Keratinocyte (primary cell): ENCODE measurements around the gene FNDC3B. TPM values are rescaled to one million over a fixed set of nuclear protein-coding genes. Genes with fewer than 3 reads are reported as not detected.
A peak's percentile ranks its signal among the peaks of the same experiment; 100 is the strongest.

Experiments
- DNase-seq: peaks from one replicate; pipeline ENCODE4 v3.0.0-alpha.2; 2011; ENCODE audit warnings: low read depth, missing footprints, low spot score
- FAIRE-seq: peaks from 2 replicates; lab custom pipeline; 2011; peaks lifted over from hg19 to GRCh38; lab: Jason Lieb, UNC
- H2AFZ ChIP-seq: 2 replicates; pipeline ENCODE4 v1.6.0; 2012; ENCODE audit warnings: low read length, control low read depth, inconsistent platforms; ENCODE audit not compliant: control insufficient read depth
- H3K27ac ChIP-seq: 2 replicates; pipeline ENCODE4 v1.5.1; 2011; ENCODE audit warnings: low read length; ENCODE audit not compliant: control insufficient read depth, insufficient read depth
- H3K27me3 ChIP-seq: 3 replicates; pipeline ENCODE4 v1.6.0; 2011; ENCODE audit warnings: low read length; ENCODE audit not compliant: control insufficient read depth, insufficient read depth; ENCODE audit errors: extremely low read depth
- H3K36me3 ChIP-seq, 2 experiments: 2 replicates in 1 of 2; 3 replicates in 1 of 2; pipeline ENCODE4 v1.5.1; 2011; ENCODE audit warnings: low read length in 2 of 2, mild to moderate bottlenecking in 1 of 2; ENCODE audit not compliant: control insufficient read depth in 2 of 2, insufficient read depth in 2 of 2; ENCODE audit errors: extremely low read depth in 1 of 2
- H3K4me1 ChIP-seq: 3 replicates; pipeline ENCODE4 v1.5.1; 2011; ENCODE audit warnings: low read length; ENCODE audit not compliant: control insufficient read depth, insufficient read depth; ENCODE audit errors: extremely low read depth
- H3K4me2 ChIP-seq: 3 replicates; pipeline ENCODE4 v1.6.0; 2011; ENCODE audit warnings: low read depth, low read length; ENCODE audit not compliant: control insufficient read depth, insufficient read depth; ENCODE audit errors: extremely low read depth
- H3K4me3 ChIP-seq, 3 experiments: fragments of 200-600 bp in 1 of 3; sonication (generic) in 1 of 3; 2 replicates in 2 of 3; 3 replicates in 1 of 3; pipeline ENCODE4 v1.5.1; 2011 to 2016; ENCODE audit warnings: low read length in 3 of 3, mild to moderate bottlenecking in 3 of 3, control low read depth in 2 of 3, inconsistent platforms in 1 of 3, low read depth in 1 of 3, mixed read lengths in 1 of 3, mixed run types in 1 of 3, moderate library complexity in 1 of 3; ENCODE audit not compliant: control insufficient read depth in 2 of 3, insufficient read depth in 2 of 3; ENCODE audit errors: extremely low read depth in 1 of 3
- H3K79me2 ChIP-seq: 2 replicates; pipeline ENCODE4 v1.6.0; 2012; ENCODE audit warnings: low read length; ENCODE audit not compliant: control insufficient read depth, insufficient read depth
- H3K9ac ChIP-seq: 3 replicates; pipeline ENCODE4 v1.6.0; 2011; ENCODE audit warnings: low read length; ENCODE audit not compliant: control insufficient read depth, insufficient read depth; ENCODE audit errors: extremely low read depth
- H3K9me1 ChIP-seq: 3 replicates; pipeline ENCODE4 v1.6.0; 2011; ENCODE audit warnings: low read length; ENCODE audit not compliant: control insufficient read depth, insufficient read depth; ENCODE audit errors: extremely low read depth
- H3K9me3 ChIP-seq: 2 replicates; pipeline ENCODE4 v1.5.1; 2012; ENCODE audit warnings: low read depth, low read length; ENCODE audit not compliant: control insufficient read depth
- H4K20me1 ChIP-seq: 3 replicates; pipeline ENCODE4 v1.6.0; 2011; ENCODE audit warnings: low read length; ENCODE audit not compliant: control insufficient read depth, insufficient read depth; ENCODE audit errors: extremely low read depth
- EZH2 ChIP-seq: IDR thresholded peaks from one replicate; pipeline ENCODE4 v1.6.1; 2012; ENCODE audit warnings: inconsistent platforms, mild to moderate bottlenecking, low read length, moderate library complexity
- dilution Hi-C: fragments of 300-500 bp; cut with MboI; formaldehyde crosslinking; loops from one replicate; pipeline ENCODE4 v1.7.0; 2020; ENCODE audit warnings: low sequenced_read_pairs; ENCODE audit not compliant: extremely low pct_ligation_motif_present
- polyA plus RNA-seq, 5 experiments: library from polyadenylated mRNA; depleted of rRNA in 3 of 5; stranded (reverse) in 3 of 5; stranded (forward) in 1 of 5; unstranded in 1 of 5; fragments of >200 nt; gene quantifications; 1 replicate in 1 of 5; 2 replicates in 3 of 5; 3 replicates in 1 of 5; pipeline versions ENCODE4 v1.2.1 to v1.2.3, GENCODE V29; 2011 to 2012; ENCODE audit warnings: missing spikeins in 2 of 5, low read depth in 1 of 5, low replicate concordance in 1 of 5
- TF ChIP-seq, protein P1 (sequence below), 3 experiments: IDR thresholded peaks in 1 of 3; conservative IDR thresholded peaks in 1 of 3; optimal IDR thresholded peaks in 1 of 3; 2 replicates in 2 of 3; 3 replicates in 1 of 3; pipeline versions ENCODE3 to v1.5.1; 2011; ENCODE audit warnings: low read length in 3 of 3, mild to moderate bottlenecking in 3 of 3, moderate library complexity in 2 of 3, control low read depth in 1 of 3, inconsistent platforms in 1 of 3; ENCODE audit not compliant: insufficient read depth in 2 of 3; ENCODE audit errors: extremely low read depth in 1 of 3

FNDC3B gene
- polyA plus RNA-seq, 1 donor (not counting 4 experiments of a cell fraction or from before 2014, with no cell fraction given) = 31.4 TPM

DNA sequence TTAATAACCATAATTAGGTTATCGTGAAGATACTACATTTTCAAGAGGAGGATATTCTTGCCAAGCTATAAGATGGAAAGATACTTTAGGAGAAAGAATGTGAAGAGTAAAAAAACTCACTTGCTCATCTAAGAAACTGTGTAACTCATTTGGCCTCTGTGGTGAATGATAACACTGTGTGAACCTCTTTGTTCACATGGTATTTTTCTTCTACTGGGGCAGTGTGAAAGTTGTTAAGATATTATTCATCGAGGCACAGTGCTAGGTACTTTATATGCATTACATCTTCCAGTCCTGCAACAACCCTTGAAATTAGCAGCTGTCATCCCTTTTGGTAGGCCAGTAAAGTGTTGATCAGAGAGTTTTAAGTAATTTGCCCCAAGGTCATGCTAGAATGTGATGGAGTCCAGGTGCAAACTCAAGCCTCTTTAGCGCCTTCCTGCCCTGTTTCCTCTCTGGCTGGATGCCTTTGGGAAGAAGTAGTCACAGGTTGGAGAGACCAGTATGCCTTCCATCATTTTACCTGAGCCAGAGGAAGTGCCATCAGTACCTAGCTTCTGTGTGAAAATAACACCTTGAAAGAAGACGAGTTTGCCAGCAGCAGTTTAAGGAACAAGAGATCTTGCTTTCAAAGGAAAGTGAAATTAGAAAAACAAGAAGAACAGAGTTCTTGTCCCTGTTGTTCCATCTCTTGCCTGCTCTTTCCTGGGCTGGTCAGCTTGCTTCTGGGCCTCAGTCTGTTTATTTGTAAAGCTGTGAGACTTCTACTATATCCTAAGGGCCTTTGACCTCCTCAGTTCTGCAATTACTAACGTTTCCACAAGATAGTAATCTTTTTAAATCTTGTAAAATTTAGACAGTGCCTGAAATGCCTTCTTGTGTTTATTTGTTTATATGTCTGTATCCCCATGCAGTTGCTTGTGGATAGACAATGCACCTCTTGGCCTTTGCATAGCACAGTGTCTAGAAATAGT lies 179.3 kb downstream of the FNDC3B start:
- FAIRE-seq (peak; percentile 32), DNase-seq (no peak)
- dilution Hi-C loops = no loop called here
- peaks cover 75% of the 10 kb centered on the region for H3K79me2 ChIP-seq
- H3K27ac ChIP-seq = no peak overlapping the region
- no peak overlapping the region for H3K4me3 ChIP-seq
- H3K9ac ChIP-seq = no peak overlapping the region
- no peaks in the 10 kb centered on the region for H3K9me1 ChIP-seq
- H3K4me1 ChIP-seq = peaks cover 28% of the 10 kb centered on the region
- no peaks in the 10 kb centered on the region for H3K27me3 ChIP-seq
- H3K4me2 ChIP-seq = no peak overlapping the region
- H3K36me3 ChIP-seq = no peaks in the 10 kb centered on the region
- no peaks in the 10 kb centered on the region for H3K9me3 ChIP-seq
- TF ChIP-seq, protein P1, sequence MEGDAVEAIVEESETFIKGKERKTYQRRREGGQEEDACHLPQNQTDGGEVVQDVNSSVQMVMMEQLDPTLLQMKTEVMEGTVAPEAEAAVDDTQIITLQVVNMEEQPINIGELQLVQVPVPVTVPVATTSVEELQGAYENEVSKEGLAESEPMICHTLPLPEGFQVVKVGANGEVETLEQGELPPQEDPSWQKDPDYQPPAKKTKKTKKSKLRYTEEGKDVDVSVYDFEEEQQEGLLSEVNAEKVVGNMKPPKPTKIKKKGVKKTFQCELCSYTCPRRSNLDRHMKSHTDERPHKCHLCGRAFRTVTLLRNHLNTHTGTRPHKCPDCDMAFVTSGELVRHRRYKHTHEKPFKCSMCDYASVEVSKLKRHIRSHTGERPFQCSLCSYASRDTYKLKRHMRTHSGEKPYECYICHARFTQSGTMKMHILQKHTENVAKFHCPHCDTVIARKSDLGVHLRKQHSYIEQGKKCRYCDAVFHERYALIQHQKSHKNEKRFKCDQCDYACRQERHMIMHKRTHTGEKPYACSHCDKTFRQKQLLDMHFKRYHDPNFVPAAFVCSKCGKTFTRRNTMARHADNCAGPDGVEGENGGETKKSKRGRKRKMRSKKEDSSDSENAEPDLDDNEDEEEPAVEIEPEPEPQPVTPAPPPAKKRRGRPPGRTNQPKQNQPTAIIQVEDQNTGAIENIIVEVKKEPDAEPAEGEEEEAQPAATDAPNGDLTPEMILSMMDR (optimal IDR thresholded peaks at IDR 0.05 in 1 of 3, IDR thresholded peaks at IDR 0.05 in 1 of 3, conservative IDR thresholded peaks at IDR 0.05 in 1 of 3; ENCODE audit: extremely low read depth in 1 of 3, insufficient read depth in 2 of 3, low read length in 3 of 3) = no peak
- no peak for TF ChIP-seq EZH2
- H4K20me1 ChIP-seq = peaks cover 2% of the 10 kb centered on the region
- no peak overlapping the region for H2AFZ ChIP-seq

DNA sequence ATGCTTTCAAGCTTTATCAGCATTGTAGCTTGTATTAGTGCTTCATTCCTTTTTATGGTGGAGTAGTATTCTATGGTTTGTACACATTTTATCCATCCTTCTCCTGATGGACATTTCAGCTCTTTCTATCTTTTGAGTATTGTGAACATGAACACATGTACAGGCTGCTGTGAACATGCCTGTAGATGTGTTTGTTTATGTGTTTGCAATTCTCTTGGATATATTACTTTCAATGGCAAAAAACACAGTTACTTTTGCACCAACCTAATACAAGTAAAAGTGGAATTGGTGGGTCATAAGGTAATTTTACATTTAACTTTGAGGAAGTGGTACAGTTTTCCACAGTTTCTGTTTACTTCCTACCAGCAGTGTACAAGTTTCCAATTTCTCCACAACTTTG lies 180.4 kb downstream of the FNDC3B start:
- H3K36me3 ChIP-seq = no peaks in the 10 kb centered on the region

More for the DNA sequence above, 180.4 kb downstream of the FNDC3B start:
- Histone ChIP-seq H3K4me2 (no peak overlapping the region), H3K9me3 (no peaks in the 10 kb centered on the region), H3K4me3 (no peak overlapping the region), H3K9ac (no peak overlapping the region), H3K9me1 (no peaks in the 10 kb centered on the region), H2AFZ (no peak overlapping the region), H3K27ac (no peak overlapping the region), H3K4me1 (peaks cover 23% of the 10 kb centered on the region), H3K79me2 (peaks cover 74% of the 10 kb centered on the region), H4K20me1 (peaks cover 2% of the 10 kb centered on the region), H3K27me3 (no peaks in the 10 kb centered on the region)
- TF ChIP-seq EZH2 = no peak
- TF ChIP-seq, protein P1 (optimal IDR thresholded peaks at IDR 0.05 in 1 of 3, IDR thresholded peaks at IDR 0.05 in 1 of 3, conservative IDR thresholded peaks at IDR 0.05 in 1 of 3; ENCODE audit: extremely low read depth in 1 of 3, insufficient read depth in 2 of 3, low read length in 3 of 3) = no peak
- FAIRE-seq (no peak), DNase-seq (no peak)
- dilution Hi-C loops = no loop called here
